Naive thymus-derived CD4-positive, alpha-beta T cell (primary cell): ENCODE measurements around the gene CCNI. TPM values are rescaled to one million over a fixed set of nuclear protein-coding genes. Genes with fewer than 3 reads are reported as not detected.
"Not testable (repeated sequence)": the region's sequence is repeated elsewhere in the genome, so short reads cannot be mapped to it uniquely, and the experiment has no call there.

Experiments used
- ATAC-seq: fragments of 150-1000 bp; cut with Tn5 transposase; 2 replicates; pipeline ENCODE4 v1.10.0; 2021; ENCODE audit warnings: mild to moderate bottlenecking, moderate library complexity
- CTCF ChIA-PET: fragments of 350-600 bp; sonication (Branson Sonifier 250); formaldehyde crosslinking; loops from one replicate; lab custom pipeline; 2021; ENCODE audit warnings: antibody characterized with exemption; lab: Charles Lee
- POLR2A ChIA-PET: fragments of 350-600 bp; sonication (Branson Sonifier 250); formaldehyde crosslinking; loops from one replicate; lab custom pipeline; 2021; ENCODE audit warnings: antibody characterized with exemption, inconsistent platforms; lab: Charles Lee
- DNase-seq, 9 donors: peaks; one replicate each; pipeline versions ENCODE4 v3.0.0 to v3.0.0-alpha.2; 2020 to 2022; ENCODE audit warnings: mixed read lengths in 1 of 9
- H3K27ac ChIP-seq: one replicate; pipeline ENCODE4 v1.7.0; 2013; ENCODE audit warnings: mild to moderate bottlenecking, low read depth, low read length, moderate library complexity
- H3K27me3 ChIP-seq, 2 donors: one replicate each; pipeline ENCODE4 v1.7.0; 2013; ENCODE audit warnings: low read length in 2 of 2, mild to moderate bottlenecking in 2 of 2, moderate library complexity in 2 of 2; ENCODE audit not compliant: control insufficient read depth in 2 of 2, insufficient read depth in 2 of 2
- H3K36me3 ChIP-seq, 3 experiments: 1 replicate in 2 of 3; 2 replicates in 1 of 3; pipeline ENCODE4 v1.7.0; 2013; ENCODE audit warnings: low read length in 3 of 3, mild to moderate bottlenecking in 3 of 3, moderate library complexity in 1 of 3; ENCODE audit not compliant: insufficient read depth in 3 of 3, control insufficient read depth in 2 of 3
- H3K4me1 ChIP-seq, 2 donors: one replicate each; pipeline ENCODE4 v1.7.0; 2013; ENCODE audit warnings: low read length in 2 of 2, mild to moderate bottlenecking in 2 of 2, moderate library complexity in 1 of 2; ENCODE audit not compliant: control insufficient read depth in 2 of 2, insufficient read depth in 2 of 2
- H3K4me3 ChIP-seq: 2 replicates; pipeline ENCODE4 v1.7.0; 2013; ENCODE audit warnings: mild to moderate bottlenecking, low read length
- H3K9me3 ChIP-seq, 3 experiments: 1 replicate in 2 of 3; 2 replicates in 1 of 3; pipeline ENCODE4 v1.7.0; 2013; ENCODE audit warnings: low read length in 3 of 3; ENCODE audit not compliant: control insufficient read depth in 2 of 3
- H3K27ac Mint-ChIP-seq, 9 donors: one replicate each; pipeline ENCODE4 v1.8.0; 2020 to 2022; ENCODE audit warnings: mixed read lengths in 9 of 9, mild to moderate bottlenecking in 8 of 9, moderate library complexity in 5 of 9, inconsistent platforms in 2 of 9
- H3K27me3 Mint-ChIP-seq, 5 donors: one replicate each; pipeline ENCODE4 v1.8.0; 2021 to 2022; ENCODE audit warnings: mixed read lengths in 5 of 5, mild to moderate bottlenecking in 1 of 5
- H3K36me3 Mint-ChIP-seq, 5 donors: one replicate each; pipeline ENCODE4 v1.8.0; 2020 to 2022; ENCODE audit warnings: mixed read lengths in 5 of 5, mild to moderate bottlenecking in 3 of 5, inconsistent platforms in 1 of 5
- H3K4me1 Mint-ChIP-seq, 7 donors: one replicate each; pipeline ENCODE4 v1.8.0; 2020 to 2022; ENCODE audit warnings: mixed read lengths in 7 of 7, mild to moderate bottlenecking in 3 of 7, inconsistent platforms in 1 of 7
- H3K4me3 Mint-ChIP-seq, 10 donors: one replicate each; pipeline ENCODE4 v1.8.0; 2020 to 2022; ENCODE audit warnings: mild to moderate bottlenecking in 10 of 10, mixed read lengths in 10 of 10, moderate library complexity in 6 of 10, inconsistent platforms in 2 of 10
- H3K9me3 Mint-ChIP-seq, 11 donors: one replicate each; pipeline ENCODE4 v1.8.0; 2020 to 2022; ENCODE audit warnings: mixed read lengths in 11 of 11, mild to moderate bottlenecking in 4 of 11, inconsistent platforms in 1 of 11, moderate library complexity in 1 of 11
- intact Hi-C, 2 donors: fragments of 100-400 bp; cut with micrococcal nuclease; formaldehyde crosslinking; loops; one replicate each; pipeline ENCODE4 v1.15.1; 2023
- polyA plus RNA-seq, 2 donors: library from polyadenylated mRNA; unstranded; fragments of 300-500 nt; fragmentation: Illumina TruSeq; gene quantifications; one replicate each; pipeline ENCODE4 v1.2.3, GENCODE V29; 2021
- total RNA-seq, 6 experiments: library from RNA in 5 of 6; stranded (reverse) in 5 of 6; gene quantifications; 1 replicate in 5 of 6; 2 replicates in 1 of 6; pipeline ENCODE4 v1.2.3 and lab custom pipeline; 2021 to 2026

Gene CCNI
- total and polyA plus RNA-seq, 7 experiments from 2014 or later = 206 to 418 (median 345) TPM

- intact Hi-C loops = loop anchor here in 1 of 2 donors (10.0 kb wide), 2 partner anchors 245 to 455 kb away; no protein-coding TSS in a partner anchor
- H3K27ac ChIP-seq = no peak overlapping the region
Measured at GRCh38 chr4:77040270-77040669, 35.5 kb downstream of the CCNI start.

GRCh38 chr4:77039796-77040195 is 36.0 kb downstream of the CCNI start:
- intact Hi-C loops = loop anchor here in 1 of 2 donors (10.0 kb wide), 2 partner anchors 245 to 455 kb away; no protein-coding TSS in a partner anchor
- no peaks in the 10 kb centered on the region for H3K27me3 Mint-ChIP-seq
- ChIA-PET POLR2A (interaction anchor here (1.0 to 1.4 kb wide), 2 partner anchors 14 to 50 kb away, joined by 3 read pairs; no protein-coding TSS in a partner anchor), CTCF (interaction anchor here (0.8 to 1.0 kb wide), 2 partner anchors 44 to 116 kb away, joined by 3 read pairs; no protein-coding TSS in a partner anchor)
- no peaks in the 10 kb centered on the region for H3K9me3 ChIP-seq
- no peak overlapping the region for H3K27ac Mint-ChIP-seq
- H3K27me3 ChIP-seq = no peaks in the 10 kb centered on the region
- peaks cover 0 to 8% of the 10 kb centered on the region in 2 donors for H3K4me1 ChIP-seq
- H3K27ac ChIP-seq = no peak overlapping the region
- H3K4me3 ChIP-seq = no peak overlapping the region
- ATAC-seq (no peak), DNase-seq (no peak)
- H3K36me3 Mint-ChIP-seq = peaks cover 6 to 29% (median 23%) of the 10 kb centered on the region in 5 donors
- H3K4me1 Mint-ChIP-seq = peaks cover 4 to 17% (median 10%) of the 10 kb centered on the region in 7 donors
- no peak overlapping the region for H3K4me3 Mint-ChIP-seq
- H3K9me3 Mint-ChIP-seq = no peaks in the 10 kb centered on the region
- H3K36me3 ChIP-seq = no peaks in the 10 kb centered on the region

More at GRCh38 chr4:77040270-77040669, 35.5 kb downstream of the CCNI start:
- no peaks in the 10 kb centered on the region for H3K27me3 ChIP-seq
- DNase-seq (no peak), ATAC-seq (no peak)
- peaks cover 9 to 22% (median 12%) of the 10 kb centered on the region in 7 donors for H3K4me1 Mint-ChIP-seq
- ChIA-PET POLR2A (interaction anchor here (1.0 to 1.4 kb wide), 2 partner anchors 14 to 51 kb away, joined by 3 read pairs; no protein-coding TSS in a partner anchor), CTCF (interaction anchor here (0.8 to 1.0 kb wide), 2 partner anchors 45 to 115 kb away, joined by 3 read pairs; no protein-coding TSS in a partner anchor)
- peaks cover 0 to 8% of the 10 kb centered on the region in 2 donors for H3K4me1 ChIP-seq
- H3K36me3 Mint-ChIP-seq = peaks cover 6 to 27% (median 21%) of the 10 kb centered on the region in 5 donors
- no peaks in the 10 kb centered on the region for H3K9me3 Mint-ChIP-seq
- no peak overlapping the region for H3K27ac Mint-ChIP-seq
- H3K27me3 Mint-ChIP-seq = no peaks in the 10 kb centered on the region
- no peak overlapping the region for H3K4me3 Mint-ChIP-seq
- no peak overlapping the region for H3K4me3 ChIP-seq
- H3K36me3 ChIP-seq = no peaks in the 10 kb centered on the region
- H3K9me3 ChIP-seq = no peaks in the 10 kb centered on the region

GRCh38 chr4:77037736-77038135 is 38.1 kb downstream of the CCNI start:
- H3K27me3 ChIP-seq = no peaks in the 10 kb centered on the region
- intact Hi-C loops = no loop called here
- Mint-ChIP-seq H3K27ac (no peak overlapping the region), H3K9me3 (no peaks in the 10 kb centered on the region), H3K27me3 (no peaks in the 10 kb centered on the region), H3K4me1 (peaks cover 0 to 6% (median 2%) of the 10 kb centered on the region in 7 donors), H3K4me3 (no peak overlapping the region), H3K36me3 (peaks cover 6 to 32% (median 26%) of the 10 kb centered on the region in 5 donors)
- ChIA-PET CTCF (interaction anchor here (0.7 kb wide), 1 partner anchor 31 kb away, joined by 3 read pairs; no protein-coding TSS in a partner anchor), POLR2A (no interaction called here)
- no peaks in the 10 kb centered on the region for H3K36me3 ChIP-seq
- no peak overlapping the region for H3K4me3 ChIP-seq
- no peak overlapping the region for H3K27ac ChIP-seq
- H3K4me1 ChIP-seq = no peaks in the 10 kb centered on the region
- ATAC-seq = no peak
- no peaks in the 10 kb centered on the region for H3K9me3 ChIP-seq
- no peak for DNase-seq

GRCh38 chr4:77037168-77037567 is 38.6 kb downstream of the CCNI start:
- H3K9me3 ChIP-seq, H3K4me3 ChIP-seq, H3K27ac ChIP-seq, H3K27ac Mint-ChIP-seq, ATAC-seq, H3K27me3 ChIP-seq, H3K27me3 Mint-ChIP-seq, H3K9me3 Mint-ChIP-seq, DNase-seq, intact Hi-C loops, POLR2A ChIA-PET, H3K4me1 ChIP-seq, H3K4me3 Mint-ChIP-seq, H3K36me3 ChIP-seq: not testable (repeated sequence)
- Mint-ChIP-seq H3K4me1 (peaks cover 2 to 12% (median 8%) of the 10 kb centered on the region in 7 donors), H3K36me3 (peaks cover 6 to 34% (median 26%) of the 10 kb centered on the region in 5 donors)
- CTCF ChIA-PET = interaction anchor here (0.7 to 0.8 kb wide), 2 partner anchors 30 to 166 kb away, joined by 3 read pairs; no protein-coding TSS in a partner anchor

GRCh38 chr4:77036206-77036605 is 39.6 kb downstream of the CCNI start:
- Histone ChIP-seq H3K27ac (no peak overlapping the region), H3K27me3 (no peaks in the 10 kb centered on the region), H3K36me3 (no peaks in the 10 kb centered on the region), H3K4me3 (no peak overlapping the region), H3K4me1 (peaks cover 12 to 15% of the 10 kb centered on the region in 2 donors), H3K9me3 (no peaks in the 10 kb centered on the region)
- ChIA-PET POLR2A (no interaction called here), CTCF (interaction anchor here (0.7 to 1.8 kb wide), 4 partner anchors 11 to 60 kb away, joined by 3 to 4 read pairs (median 3); no protein-coding TSS in a partner anchor)
- DNase-seq (no peak), ATAC-seq (no peak)
- Mint-ChIP-seq H3K36me3 (peaks cover 6 to 39% (median 26%) of the 10 kb centered on the region in 5 donors), H3K27me3 (no peaks in the 10 kb centered on the region), H3K4me1 (peaks cover 12 to 18% (median 14%) of the 10 kb centered on the region in 7 donors), H3K9me3 (no peaks in the 10 kb centered on the region), H3K27ac (no peak overlapping the region), H3K4me3 (no peak overlapping the region)
- intact Hi-C loops = no loop called here

- Mint-ChIP-seq H3K27me3 (no peaks in the 10 kb centered on the region), H3K4me3 (no peak overlapping the region), H3K36me3 (peaks cover 6 to 37% (median 22%) of the 10 kb centered on the region in 5 donors), H3K9me3 (no peaks in the 10 kb centered on the region), H3K4me1 (peaks cover 18 to 26% (median 20%) of the 10 kb centered on the region in 7 donors), H3K27ac (no peak overlapping the region)
- H3K9me3 ChIP-seq = no peaks in the 10 kb centered on the region
- ATAC-seq (no peak), DNase-seq (no peak)
- ChIA-PET CTCF (interaction anchor here (0.7 to 1.8 kb wide), 2 partner anchors 29 to 43 kb away, joined by 3 read pairs; no protein-coding TSS in a partner anchor), POLR2A (no interaction called here)
- H3K4me3 ChIP-seq = no peak overlapping the region
- H3K4me1 ChIP-seq = peaks cover 16 to 17% of the 10 kb centered on the region in 2 donors
- no peaks in the 10 kb centered on the region for H3K36me3 ChIP-seq
- H3K27ac ChIP-seq = no peak overlapping the region
- no peaks in the 10 kb centered on the region for H3K27me3 ChIP-seq
- intact Hi-C loops = no loop called here
Measured at GRCh38 chr4:77035153-77035552, 40.6 kb downstream of the CCNI start.
